Measurements from ENCODE around the gene RNF169.

Gene RNF169

GRCh38 chr11:74877132-74877531, 128.5 kb downstream of the RNF169 start:
- Histone ChIP-seq H3K9me3 (ENCODE audit: control insufficient read depth, insufficient read depth, low read length) (peaks cover 12% of the 10 kb centered on the region; the same call in 1 of the 2 replicates), H3K36me3 (ENCODE audit: insufficient read depth, low read length) (peaks cover 14% of the 10 kb centered on the region; the same call in 1 of the 2 replicates), H3K4me1 (ENCODE audit: insufficient read depth, low read length) (no peaks in the 10 kb centered on the region), H3K9ac (ENCODE audit: low read depth, low read length) (no peak overlapping the region)
